Smooth muscle cell (in vitro differentiated cells): ENCODE measurements around the gene ARHGEF4. TPM values are rescaled to one million over a fixed set of nuclear protein-coding genes. Genes with fewer than 3 reads are reported as not detected.

Source experiments
- DNase-seq: peaks from one replicate; lab custom pipeline; 2025; ENCODE audit not compliant: unreplicated experiment; lab: John Stamatoyannopoulos, UW
- H2AFZ ChIP-seq: fragments of 200-600 bp; sonication (generic); 2 replicates; pipeline ENCODE4 v1.6.0; 2016; ENCODE audit warnings: antibody characterized with exemption, low read depth, mild to moderate bottlenecking
- H3F3A ChIP-seq: fragments of 200-600 bp; sonication (generic); 2 replicates; pipeline ENCODE4 v1.6.0; 2017; ENCODE audit warnings: antibody characterized with exemption, low read depth
- H3K27ac ChIP-seq: fragments of 200-600 bp; sonication (generic); 2 replicates; pipeline ENCODE4 v1.5.1; 2016; ENCODE audit warnings: low read depth, mild to moderate bottlenecking
- H3K27me3 ChIP-seq: fragments of 200-600 bp; sonication (generic); 2 replicates; pipeline ENCODE4 v1.6.1; 2016; ENCODE audit warnings: low read depth, mild to moderate bottlenecking
- H3K36me3 ChIP-seq: fragments of 200-600 bp; sonication (generic); 2 replicates; pipeline ENCODE4 v1.5.1; 2016; ENCODE audit warnings: low read depth
- H3K4me1 ChIP-seq: fragments of 200-600 bp; sonication (generic); 2 replicates; pipeline ENCODE4 v1.5.1; 2016; ENCODE audit warnings: low read depth
- H3K4me2 ChIP-seq: fragments of 200-600 bp; sonication (generic); 2 replicates; pipeline ENCODE4 v1.6.0; 2016; ENCODE audit warnings: mild to moderate bottlenecking
- H3K4me3 ChIP-seq: fragments of 200-600 bp; sonication (generic); 2 replicates; pipeline ENCODE4 v1.5.1; 2016; ENCODE audit warnings: mild to moderate bottlenecking
- H3K79me2 ChIP-seq: fragments of 200-600 bp; sonication (generic); 2 replicates; pipeline ENCODE4 v1.6.0; 2016; ENCODE audit warnings: low read depth, mild to moderate bottlenecking
- H3K9ac ChIP-seq: fragments of 200-600 bp; sonication (generic); 2 replicates; pipeline ENCODE4 v1.6.0; 2016; ENCODE audit warnings: low read depth
- H3K9me3 ChIP-seq: fragments of 200-600 bp; sonication (generic); replicated peaks from 2 replicates; pipeline ENCODE4 v1.5.1; 2016; ENCODE audit warnings: low read depth
- H4K20me1 ChIP-seq: fragments of 200-600 bp; sonication (generic); 2 replicates; pipeline ENCODE4 v1.6.0; 2016; ENCODE audit warnings: low read depth
- CTCF ChIP-seq: fragments of 200-600 bp; sonication (generic); IDR thresholded peaks from 2 replicates; pipeline ENCODE4 v1.5.1; 2017; ENCODE audit warnings: borderline replicate concordance, mild to moderate bottlenecking, antibody characterized with exemption; ENCODE audit not compliant: insufficient read depth, poor library complexity, severe bottlenecking
- WGBS: methylation state at CpG from one replicate; pipeline ENCODE4 v1.1.7; 2016; ENCODE audit warnings: low lambda C conversion rate; 5-methylcytosine and 5-hydroxymethylcytosine counted together
- polyA plus RNA-seq: library from polyadenylated mRNA; unstranded; fragments of >200 nt; fragmentation: Nextera tagmentation; extraction: Ambion mirVana; gene quantifications from 2 replicates; pipeline ENCODE4 v1.2.1, GENCODE V29; 2016
- total RNA-seq: library from RNA; depleted of rRNA; stranded (reverse); fragments of >200 nt; gene quantifications from 2 replicates; pipeline ENCODE4 v1.2.3, GENCODE V29; 2014

ARHGEF4 gene
- total and polyA plus RNA-seq, 2 experiments from 2014 or later, result 14.9 to 16.0 TPM

DNA sequence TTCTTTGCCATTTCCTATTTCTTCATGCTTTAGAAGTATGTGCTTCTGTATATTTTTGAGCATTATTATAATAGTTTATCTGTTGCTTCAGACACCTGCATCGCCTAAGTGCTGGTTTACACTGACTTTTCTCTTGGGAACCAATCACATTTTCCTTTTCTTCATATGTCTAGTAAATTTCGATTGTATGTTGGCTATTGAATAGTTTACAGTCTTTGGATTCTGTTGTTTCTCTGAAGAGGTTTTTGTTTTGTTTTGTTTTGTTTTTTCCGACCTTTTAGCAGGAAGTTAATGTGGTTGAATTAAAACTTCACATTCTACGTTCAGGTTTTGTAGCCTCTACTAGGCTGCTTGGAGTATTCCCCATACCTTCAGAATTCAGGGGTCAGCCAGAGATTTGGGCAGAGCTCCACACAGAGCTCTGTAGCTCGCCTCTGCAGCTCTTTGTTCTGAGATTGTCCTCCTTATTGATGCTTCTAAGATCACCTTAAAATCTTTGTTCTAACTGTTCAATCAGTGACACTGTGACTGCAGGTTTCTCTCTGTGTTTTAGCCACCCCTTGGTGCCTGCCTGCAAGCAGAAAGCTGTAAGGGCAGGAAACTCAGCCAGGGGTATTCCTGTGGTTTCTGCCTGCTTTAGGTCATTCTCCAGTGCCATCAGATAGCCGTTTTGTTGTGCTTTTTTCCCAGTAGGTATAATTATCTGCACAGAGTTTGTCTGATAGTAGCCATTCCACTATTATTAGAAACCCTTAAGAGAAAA, 173.2 kb downstream of the ARHGEF4 start:
- no peak overlapping the region for H3K9ac ChIP-seq
- H3K27me3 ChIP-seq, result no peaks in the 10 kb centered on the region
- H3K4me1 ChIP-seq, result no peaks in the 10 kb centered on the region
- 83% methylated on average over 6 of the region's 6 CpGs for WGBS
- H4K20me1 ChIP-seq, result no peaks in the 10 kb centered on the region
- H3K4me2 ChIP-seq, result no peak overlapping the region
- H3F3A ChIP-seq, result no peaks in the 10 kb centered on the region
- no peaks in the 10 kb centered on the region for H3K9me3 ChIP-seq
- H3K27ac ChIP-seq, result no peak overlapping the region
- H2AFZ ChIP-seq, result no peak overlapping the region
- TF ChIP-seq CTCF, result no peak
- H3K79me2 ChIP-seq, result no peaks in the 10 kb centered on the region
- H3K4me3 ChIP-seq, result no peak overlapping the region
- no peaks in the 10 kb centered on the region for H3K36me3 ChIP-seq
- no peak for DNase-seq

GRCh38 chr2:131010566-131010965, 173.9 kb downstream of the ARHGEF4 start:
- H3K4me1 ChIP-seq, result no peaks in the 10 kb centered on the region
- no peak for TF ChIP-seq CTCF
- no peaks in the 10 kb centered on the region for H3K9me3 ChIP-seq
- no peaks in the 10 kb centered on the region for H3K27me3 ChIP-seq
- no peak overlapping the region for H3K4me2 ChIP-seq
- no peaks in the 10 kb centered on the region for H4K20me1 ChIP-seq
- DNase-seq, result no peak
- no peak overlapping the region for H2AFZ ChIP-seq
- WGBS, result 85% methylated on average over 4 of the region's 4 CpGs
- H3K79me2 ChIP-seq, result no peaks in the 10 kb centered on the region
- no peaks in the 10 kb centered on the region for H3K36me3 ChIP-seq
- H3K9ac ChIP-seq, result no peak overlapping the region
- no peak overlapping the region for H3K27ac ChIP-seq
- H3F3A ChIP-seq, result no peaks in the 10 kb centered on the region
- no peak overlapping the region for H3K4me3 ChIP-seq

DNA sequence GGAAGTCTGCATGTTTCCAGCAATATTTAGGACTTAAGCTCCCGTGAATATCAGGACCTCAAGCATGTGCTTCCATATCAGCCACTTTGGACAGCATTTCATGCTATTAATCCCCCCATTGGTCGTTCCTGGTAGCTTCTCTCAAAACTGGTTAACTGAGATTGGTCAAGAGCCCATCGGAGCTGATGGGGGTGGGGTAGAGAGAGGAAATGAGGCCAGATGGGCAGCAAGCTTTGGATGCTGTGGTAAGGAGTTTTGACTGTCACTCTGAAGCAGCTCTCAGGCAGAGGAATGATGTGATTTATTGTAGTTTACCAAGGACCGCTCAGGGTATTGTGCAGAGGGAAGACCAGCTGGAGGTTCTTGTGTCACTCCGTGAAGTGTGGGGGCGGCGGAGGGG, 174.8 kb downstream of the ARHGEF4 start:
- no peaks in the 10 kb centered on the region for H3K36me3 ChIP-seq
- no peak for TF ChIP-seq CTCF
- H3K4me2 ChIP-seq, result no peak overlapping the region
- no peak overlapping the region for H3K4me3 ChIP-seq
- no peak overlapping the region for H3K9ac ChIP-seq
- DNase-seq, result no peak
- H3K27ac ChIP-seq, result no peak overlapping the region
- no peaks in the 10 kb centered on the region for H3F3A ChIP-seq
- no peaks in the 10 kb centered on the region for H3K79me2 ChIP-seq
- H3K4me1 ChIP-seq, result no peaks in the 10 kb centered on the region
- H3K27me3 ChIP-seq, result no peaks in the 10 kb centered on the region
- WGBS, result 80% methylated on average over 7 of the region's 7 CpGs
- no peaks in the 10 kb centered on the region for H4K20me1 ChIP-seq
- no peak overlapping the region for H2AFZ ChIP-seq
- no peaks in the 10 kb centered on the region for H3K9me3 ChIP-seq

DNA sequence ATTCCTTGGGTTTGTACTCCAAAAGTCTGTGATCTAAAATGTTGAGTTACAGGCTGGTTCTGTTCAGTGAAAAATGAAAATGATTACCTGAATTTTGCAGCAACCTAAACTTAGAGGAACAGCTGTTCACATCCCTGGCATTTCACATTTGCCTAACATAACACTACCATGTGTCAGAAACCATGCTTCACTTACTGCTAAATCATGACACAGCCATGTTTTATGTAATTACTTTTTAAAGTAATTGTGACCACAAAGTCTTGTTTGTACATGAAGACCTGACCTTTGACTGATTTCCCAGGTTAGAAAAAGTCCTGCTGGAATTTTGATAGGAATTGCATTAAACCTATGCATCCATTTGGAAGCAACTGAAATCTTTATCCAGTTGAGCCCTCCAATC, 177.4 kb downstream of the ARHGEF4 start:
- Histone ChIP-seq H3K27ac (no peak overlapping the region), H4K20me1 (no peaks in the 10 kb centered on the region), H3K9ac (no peak overlapping the region), H3K79me2 (no peaks in the 10 kb centered on the region), H3K4me3 (no peak overlapping the region), H3F3A (no peaks in the 10 kb centered on the region), H3K4me1 (peaks cover 8% of the 10 kb centered on the region), H3K27me3 (no peaks in the 10 kb centered on the region), H2AFZ (no peak overlapping the region), H3K4me2 (no peak overlapping the region), H3K36me3 (no peaks in the 10 kb centered on the region), H3K9me3 (no peaks in the 10 kb centered on the region)
- TF ChIP-seq CTCF, result no peak
- no peak for DNase-seq
